GM23248 (cell line): Measurements from ENCODE around the gene PSMB5.

ENCODE experiments used
- EZH2 ChIP-seq: fragments of 200-600 bp; sonication (generic); IDR thresholded peaks from 2 replicates; pipeline ENCODE4 v1.6.1; 2018; ENCODE audit warnings: antibody characterized with exemption, mild to moderate bottlenecking; ENCODE audit not compliant: insufficient read depth, poor library complexity, severe bottlenecking
- EZH2phosphoT487 ChIP-seq: fragments of 200-600 bp; sonication (generic); IDR thresholded peaks from 2 replicates; pipeline ENCODE4 v1.6.1; 2018; ENCODE audit warnings: antibody characterized with exemption, moderate library complexity, mild to moderate bottlenecking, low read depth; ENCODE audit not compliant: insufficient read depth

DNA sequence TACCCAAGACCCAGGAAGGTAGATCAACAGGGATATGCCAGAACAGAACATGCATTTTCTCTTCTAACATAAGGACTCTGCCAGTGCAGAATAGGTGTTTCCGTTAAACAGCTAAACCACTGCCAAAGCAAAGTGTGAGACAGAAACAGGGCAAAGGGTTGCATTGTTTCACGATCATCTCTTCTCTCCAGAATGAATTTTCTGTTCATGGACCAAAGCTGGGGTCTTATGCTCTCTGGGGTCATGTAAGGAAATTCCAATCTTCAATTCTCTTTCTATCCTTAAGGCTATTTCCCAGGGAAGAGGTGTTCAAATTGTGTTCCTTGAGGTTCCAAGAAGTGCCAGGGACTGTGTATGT is 10.9 kb downstream of the PSMB5 start:
- TF ChIP-seq EZH2 (no peak), EZH2phosphoT487 (no peak)
